Mucosa of descending colon (tissue), 3 donors: ENCODE data around the gene TFB2M. TPM values are rescaled to one million over a fixed set of nuclear protein-coding genes. Genes with fewer than 3 reads are reported as not detected.
A peak's percentile ranks its signal among the peaks of the same experiment; 100 is the strongest.
"Not testable (repeated sequence)": the region's sequence is repeated elsewhere in the genome, so short reads cannot be mapped to it uniquely, and the experiment has no call there.

Source experiments
- ATAC-seq: fragments of 200-7000 bp; cut with Tn5 transposase; one replicate; pipeline ENCODE4 v1.9.1; 2020; ENCODE audit warnings: mild to moderate bottlenecking, moderate library complexity
- DNase-seq, 3 donors: peaks; one replicate each; pipeline ENCODE4 v3.0.0-alpha.2; 2020
- H3K36me3 ChIP-seq: fragments of 200-600 bp; one replicate; pipeline ENCODE4 v1.8.0; 2021; ENCODE audit warnings: low read depth, mild to moderate bottlenecking
- H3K4me1 ChIP-seq: fragments of 200-600 bp; one replicate; pipeline ENCODE4 v1.8.0; 2021; ENCODE audit warnings: low read depth, mild to moderate bottlenecking
- H3K4me3 ChIP-seq: fragments of 200-600 bp; one replicate; pipeline ENCODE4 v1.8.0; 2021; ENCODE audit warnings: mild to moderate bottlenecking
- H3K9me3 ChIP-seq: fragments of 200-600 bp; one replicate; pipeline ENCODE4 v1.8.0; 2021; ENCODE audit warnings: mild to moderate bottlenecking
- intact Hi-C, 2 donors: fragments of 100-400 bp; cut with DNase I in 1 of 2; cut with micrococcal nuclease in 1 of 2; formaldehyde crosslinking; loops; one replicate each; pipeline versions ENCODE4 v1.11.0 to v1.11.1; 2022; cut with DNase I, micrococcal nuclease
- total RNA-seq, 3 donors: library from RNA; stranded (reverse); fragmentation: NEBNext Ultra II Directional in 2 of 3; extraction: Animal tissue kit (Norgen Biotek cat#: 25700) in 2 of 3; gene quantifications; one replicate each; pipeline versions ENCODE4 v1.2.1 to v1.2.4, GENCODE V29; 2021 to 2023
- TF ChIP-seq, protein P1 (sequence below): fragments of 200-600 bp; IDR thresholded peaks from one replicate; pipeline ENCODE4 v1.8.0; 2022; ENCODE audit warnings: antibody characterized with exemption, mild to moderate bottlenecking
- donor health status: DM: no; HTN: no; CAD: no; lungs with moderate emphysema.
- donor health status: DM: no; HTN: no; CAD: no.
- donor health status: DM: no; HTN: yes; CAD: no.

TFB2M gene
- total RNA-seq, 3 donors from 2014 or later: 10.3 to 12.9 (median 10.5) TPM

DNA sequence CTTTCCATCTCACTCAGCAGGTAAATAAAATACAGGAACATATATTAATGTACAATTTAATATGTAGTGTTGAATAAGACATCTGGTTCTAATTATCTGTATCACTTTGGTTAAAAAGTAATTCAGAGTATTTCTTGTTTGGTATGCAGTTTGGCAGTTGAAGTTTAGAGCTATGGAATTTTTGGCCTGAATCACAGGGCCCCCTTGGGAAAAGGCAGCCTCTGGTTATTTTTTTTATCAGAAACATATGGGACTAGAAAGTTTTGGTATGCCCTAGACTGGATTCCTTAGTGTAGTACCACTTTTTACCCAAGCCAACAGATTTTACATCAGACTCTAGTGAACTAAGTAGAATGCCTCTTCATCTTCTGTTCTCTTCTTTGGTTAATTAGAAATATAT is 26.6 kb upstream of the TFB2M start:
- intact Hi-C loops: no loop called here
- Histone ChIP-seq H3K4me1 (peaks cover 46% of the 10 kb centered on the region), H3K36me3 (no peaks in the 10 kb centered on the region), H3K9me3 (no peaks in the 10 kb centered on the region), H3K4me3 (no peak overlapping the region)
- TF ChIP-seq, protein P1, sequence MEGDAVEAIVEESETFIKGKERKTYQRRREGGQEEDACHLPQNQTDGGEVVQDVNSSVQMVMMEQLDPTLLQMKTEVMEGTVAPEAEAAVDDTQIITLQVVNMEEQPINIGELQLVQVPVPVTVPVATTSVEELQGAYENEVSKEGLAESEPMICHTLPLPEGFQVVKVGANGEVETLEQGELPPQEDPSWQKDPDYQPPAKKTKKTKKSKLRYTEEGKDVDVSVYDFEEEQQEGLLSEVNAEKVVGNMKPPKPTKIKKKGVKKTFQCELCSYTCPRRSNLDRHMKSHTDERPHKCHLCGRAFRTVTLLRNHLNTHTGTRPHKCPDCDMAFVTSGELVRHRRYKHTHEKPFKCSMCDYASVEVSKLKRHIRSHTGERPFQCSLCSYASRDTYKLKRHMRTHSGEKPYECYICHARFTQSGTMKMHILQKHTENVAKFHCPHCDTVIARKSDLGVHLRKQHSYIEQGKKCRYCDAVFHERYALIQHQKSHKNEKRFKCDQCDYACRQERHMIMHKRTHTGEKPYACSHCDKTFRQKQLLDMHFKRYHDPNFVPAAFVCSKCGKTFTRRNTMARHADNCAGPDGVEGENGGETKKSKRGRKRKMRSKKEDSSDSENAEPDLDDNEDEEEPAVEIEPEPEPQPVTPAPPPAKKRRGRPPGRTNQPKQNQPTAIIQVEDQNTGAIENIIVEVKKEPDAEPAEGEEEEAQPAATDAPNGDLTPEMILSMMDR: no peak
- DNase-seq (no peak), ATAC-seq (no peak)

DNA sequence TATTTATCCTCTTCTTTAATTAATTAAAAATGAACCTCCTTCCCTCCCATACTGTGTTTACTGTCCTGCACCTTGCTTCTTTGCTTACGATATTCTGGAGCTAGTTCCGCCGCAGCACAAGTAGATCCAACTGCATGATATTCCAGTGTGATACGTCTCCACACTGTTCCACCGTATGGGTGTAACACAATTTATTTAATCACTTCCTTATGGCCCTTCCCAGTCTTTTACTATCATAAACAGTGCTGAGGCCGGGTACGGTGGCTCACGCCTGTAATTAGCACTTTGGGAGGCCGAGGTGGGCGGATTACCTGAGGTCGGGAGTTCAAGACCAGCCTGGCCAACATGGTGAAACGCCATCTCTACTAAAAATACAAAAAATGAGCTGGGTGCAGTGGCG is 25.9 kb upstream of the TFB2M start:
- ATAC-seq: peak; percentile 98
- Histone ChIP-seq H3K4me3 (no peak overlapping the region), H3K9me3 (no peaks in the 10 kb centered on the region), H3K4me1 (peaks cover 46% of the 10 kb centered on the region), H3K36me3 (no peaks in the 10 kb centered on the region)
- TF ChIP-seq, protein P1: no peak
- peak; percentile 70 to 75 (median 72) for DNase-seq
- intact Hi-C loops: no loop called here

DNA sequence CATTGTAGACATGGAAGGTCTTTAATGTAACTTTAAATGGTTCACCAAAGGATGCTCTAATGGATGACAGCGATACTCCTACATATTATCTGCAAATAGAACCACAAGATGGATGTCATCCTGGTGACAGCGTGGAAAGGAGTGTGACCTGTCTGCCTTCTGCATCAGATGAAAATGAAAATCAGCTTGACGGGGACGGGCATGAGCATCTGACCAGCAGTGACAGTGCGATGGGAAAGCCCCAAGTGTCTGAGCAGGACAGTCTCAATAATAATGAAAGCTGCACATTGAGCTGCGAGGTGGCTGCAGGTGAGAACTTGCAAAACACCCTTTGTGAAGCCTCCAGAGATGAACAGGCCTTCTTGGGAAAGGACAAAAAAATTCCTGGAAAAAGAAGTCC is 25.4 kb upstream of the TFB2M start:
- H3K4me1 ChIP-seq: peaks cover 42% of the 10 kb centered on the region
- TF ChIP-seq, protein P1: no peak
- intact Hi-C loops: no loop called here
- no peak overlapping the region for H3K4me3 ChIP-seq
- H3K9me3 ChIP-seq: no peaks in the 10 kb centered on the region
- H3K36me3 ChIP-seq: no peaks in the 10 kb centered on the region
- ATAC-seq: peak; percentile 22
- peak in 1 of 3 donors; percentile 25 for DNase-seq

DNA sequence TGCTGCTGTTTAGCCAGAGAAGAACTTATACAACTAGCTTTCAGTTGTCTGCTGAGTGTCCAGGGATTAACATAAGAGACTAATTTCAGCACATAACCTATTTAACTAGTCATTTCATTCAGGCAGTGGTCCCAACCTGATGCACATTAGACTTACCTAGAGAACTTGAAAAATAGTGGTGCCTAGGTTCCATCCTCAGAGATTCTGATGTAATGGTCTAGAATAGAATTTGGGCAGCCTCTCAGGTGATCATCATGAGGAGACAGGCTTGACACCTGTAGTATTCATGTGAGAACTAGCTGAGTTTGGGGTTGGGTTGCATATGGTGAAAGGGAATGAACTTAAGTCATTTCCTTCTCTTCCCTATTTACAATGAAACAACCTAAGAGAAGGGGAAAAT is 25.0 kb upstream of the TFB2M start:
- H3K4me1 ChIP-seq: peaks cover 41% of the 10 kb centered on the region

DNA sequence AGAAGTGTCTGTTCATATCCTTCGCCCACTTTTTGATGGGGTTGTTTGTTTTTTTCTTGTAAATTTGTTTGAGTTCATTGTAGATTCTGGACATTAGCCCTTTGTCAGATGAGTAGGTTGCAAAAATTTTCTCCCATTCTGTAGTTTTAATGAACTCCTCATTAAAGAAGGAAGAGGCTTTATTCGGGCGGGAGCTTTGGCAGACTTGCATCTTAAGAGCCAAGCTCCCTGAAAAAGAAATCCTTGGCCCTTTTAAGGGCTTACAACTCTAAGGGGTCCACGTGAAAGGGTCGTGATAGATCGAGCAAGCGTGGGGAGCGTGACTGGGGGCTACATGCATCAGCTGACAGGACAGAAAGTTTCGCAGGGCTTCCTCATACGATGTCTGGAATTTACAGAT is 23.9 kb upstream of the TFB2M start:
- peaks cover 45% of the 10 kb centered on the region for H3K4me1 ChIP-seq
- not testable (repeated sequence) for DNase-seq, ATAC-seq

More for the DNA sequence above, 25.0 kb upstream of the TFB2M start:
- H3K9me3 ChIP-seq: no peaks in the 10 kb centered on the region
- no peak overlapping the region for H3K4me3 ChIP-seq
- no peak for ATAC-seq
- DNase-seq: no peak
- intact Hi-C loops: no loop called here
- TF ChIP-seq, protein P1: no peak
- H3K36me3 ChIP-seq: no peaks in the 10 kb centered on the region

DNA sequence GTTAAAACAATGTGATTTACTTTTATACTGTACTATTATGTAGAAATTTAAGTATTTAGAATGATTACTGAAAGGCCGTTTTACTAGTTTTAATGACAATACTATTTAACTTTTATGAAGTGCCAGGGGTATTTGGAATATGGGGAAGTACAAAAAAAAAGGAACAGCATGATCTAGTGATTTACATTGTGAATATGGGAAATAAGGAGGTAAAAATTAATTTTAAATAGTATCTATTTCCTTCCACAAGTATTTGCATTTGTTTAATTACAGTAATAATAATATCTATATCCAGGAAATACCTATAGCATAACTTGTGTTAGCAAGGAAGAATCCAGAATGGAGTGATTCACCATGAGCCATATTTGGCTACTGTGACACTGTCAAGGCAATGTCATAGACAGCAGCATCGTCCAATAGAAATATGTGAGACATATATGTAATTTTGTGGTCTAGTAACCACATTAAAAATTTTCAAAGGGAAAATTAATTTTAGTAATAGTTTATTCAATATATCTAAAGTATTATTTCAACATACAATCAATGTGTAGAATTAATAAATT is 22.2 kb upstream of the TFB2M start:
- H3K4me3 ChIP-seq: no peak overlapping the region
- H3K4me1 ChIP-seq: peaks cover 61% of the 10 kb centered on the region
- intact Hi-C loops: no loop called here
- no peaks in the 10 kb centered on the region for H3K9me3 ChIP-seq
- TF ChIP-seq, protein P1: no peak
- ATAC-seq: no peak
- DNase-seq: no peak
- no peaks in the 10 kb centered on the region for H3K36me3 ChIP-seq

More for the DNA sequence above, 23.9 kb upstream of the TFB2M start:
- intact Hi-C loops, H3K4me3 ChIP-seq, H3K36me3 ChIP-seq, H3K9me3 ChIP-seq: not testable (repeated sequence)
